Natural killer cell (primary cell): ENCODE measurements around the gene TCTN1. TPM values are rescaled to one million over a fixed set of nuclear protein-coding genes. Genes with fewer than 3 reads are reported as not detected.
A peak's percentile ranks its signal among the peaks of the same experiment; 100 is the strongest.

Source experiments
- ATAC-seq, 3 donors: fragments of 150-1000 bp in 2 of 3; fragments of 200-7000 bp in 1 of 3; cut with Tn5 transposase; 1 replicate in 1 of 3; 2 replicates in 2 of 3; pipeline ENCODE4 v1.10.0; 2021; ENCODE audit warnings: mild to moderate bottlenecking in 2 of 3, moderate library complexity in 2 of 3
- DNase-seq, 2 donors: peaks; one replicate each; pipeline versions ENCODE4 v3.0.0 to v3.0.0-alpha.2; 2013 to 2021; ENCODE audit warnings: mixed read lengths in 1 of 2
- H3K27ac ChIP-seq: one replicate; pipeline ENCODE4 v1.5.1; 2013; ENCODE audit warnings: mild to moderate bottlenecking, low read length
- H3K27me3 ChIP-seq: one replicate; pipeline ENCODE4 v1.6.1; 2013; ENCODE audit warnings: low read length; ENCODE audit not compliant: control insufficient read depth, insufficient read depth
- H3K36me3 ChIP-seq: one replicate; pipeline ENCODE4 v1.6.1; 2013; ENCODE audit warnings: low read length; ENCODE audit not compliant: control insufficient read depth, insufficient read depth
- H3K4me1 ChIP-seq: one replicate; pipeline ENCODE4 v1.6.1; 2013; ENCODE audit warnings: low read length; ENCODE audit not compliant: control insufficient read depth, insufficient read depth
- H3K4me3 ChIP-seq: one replicate; pipeline ENCODE4 v1.5.1; 2013; ENCODE audit warnings: low read length
- H3K9me3 ChIP-seq: one replicate; pipeline ENCODE4 v1.6.1; 2013; ENCODE audit warnings: low read length; ENCODE audit not compliant: control insufficient read depth, insufficient read depth
- H3K27ac Mint-ChIP-seq, 2 donors: one replicate each; pipeline ENCODE4 v1.8.0; 2022; ENCODE audit warnings: mild to moderate bottlenecking in 2 of 2, mixed read lengths in 2 of 2, moderate library complexity in 1 of 2
- H3K27me3 Mint-ChIP-seq, 2 donors: one replicate each; pipeline ENCODE4 v1.8.0; 2022; ENCODE audit warnings: low read depth in 2 of 2, mixed read lengths in 2 of 2
- H3K36me3 Mint-ChIP-seq: one replicate; pipeline ENCODE4 v1.8.0; 2022; ENCODE audit warnings: mixed read lengths
- H3K4me1 Mint-ChIP-seq, 2 donors: one replicate each; pipeline ENCODE4 v1.8.0; 2022; ENCODE audit warnings: mixed read lengths in 2 of 2
- H3K4me3 Mint-ChIP-seq: one replicate; pipeline ENCODE4 v1.8.0; 2022; ENCODE audit warnings: mild to moderate bottlenecking, moderate library complexity, mixed read lengths
- H3K9me3 Mint-ChIP-seq, 2 donors: one replicate each; pipeline ENCODE4 v1.8.0; 2022; ENCODE audit warnings: mixed read lengths in 2 of 2
- WGBS: methylation state at CpG from one replicate; pipeline ENCODE4 v1.1.7; 2013; ENCODE audit warnings: missing lambda C conversion rate; ENCODE audit not compliant: insufficient coverage; 5-methylcytosine and 5-hydroxymethylcytosine counted together
- intact Hi-C: fragments of 100-400 bp; cut with micrococcal nuclease; formaldehyde crosslinking; loops from one replicate; pipeline ENCODE4 v1.14.2; 2022
- total RNA-seq, 4 donors: library from RNA; stranded (reverse); fragments of 120-200 nt in 1 of 4; gene quantifications; one replicate each; pipeline versions ENCODE4 v1.2.3 to v1.2.4, GENCODE V29; 2013 to 2022
- TF ChIP-seq, protein P1 (sequence below): fragments of 200-600 bp; IDR thresholded peaks from one replicate; pipeline ENCODE4 v1.8.0; 2022; ENCODE audit warnings: antibody characterized with exemption

The TCTN1 gene
- total RNA-seq, 3 donors from 2014 or later (not counting 1 experiment from before 2014, with no cell fraction given), result 4.3 to 6.6 (median 5.2) TPM

DNA sequence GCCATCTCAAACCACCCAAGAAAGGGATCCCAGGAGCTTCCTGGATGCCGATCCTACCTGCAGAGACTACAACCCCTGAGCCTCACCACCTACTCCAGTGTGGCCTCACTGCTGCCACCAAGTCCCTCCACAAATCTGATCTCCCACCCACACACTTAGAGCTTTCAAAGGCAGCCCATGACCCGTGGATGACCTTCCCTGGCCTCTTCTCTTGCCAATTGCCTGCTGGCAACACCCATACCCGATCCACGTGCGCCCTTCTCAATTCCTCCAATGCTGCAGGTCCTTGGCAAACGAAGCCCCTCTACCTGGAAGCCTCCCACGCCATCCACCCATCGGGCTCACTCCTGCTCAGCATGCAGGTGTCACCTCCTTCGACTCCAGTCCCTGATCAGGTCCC lies 44.3 kb downstream of the TCTN1 start:
- peaks cover 10% of the 10 kb centered on the region for H3K36me3 ChIP-seq
- H3K27me3 Mint-ChIP-seq, result no peaks in the 10 kb centered on the region
- H3K36me3 Mint-ChIP-seq, result no peaks in the 10 kb centered on the region
- intact Hi-C loops, result no loop called here
- no peak overlapping the region for H3K4me3 ChIP-seq
- no peak overlapping the region for H3K27ac ChIP-seq
- ATAC-seq (no peak), DNase-seq (no peak)
- H3K9me3 Mint-ChIP-seq, result no peaks in the 10 kb centered on the region
- H3K4me3 Mint-ChIP-seq, result no peak overlapping the region
- no peaks in the 10 kb centered on the region for H3K9me3 ChIP-seq
- H3K4me1 Mint-ChIP-seq, result peaks cover 37% of the 10 kb centered on the region in 2 donors
- TF ChIP-seq, protein P1, sequence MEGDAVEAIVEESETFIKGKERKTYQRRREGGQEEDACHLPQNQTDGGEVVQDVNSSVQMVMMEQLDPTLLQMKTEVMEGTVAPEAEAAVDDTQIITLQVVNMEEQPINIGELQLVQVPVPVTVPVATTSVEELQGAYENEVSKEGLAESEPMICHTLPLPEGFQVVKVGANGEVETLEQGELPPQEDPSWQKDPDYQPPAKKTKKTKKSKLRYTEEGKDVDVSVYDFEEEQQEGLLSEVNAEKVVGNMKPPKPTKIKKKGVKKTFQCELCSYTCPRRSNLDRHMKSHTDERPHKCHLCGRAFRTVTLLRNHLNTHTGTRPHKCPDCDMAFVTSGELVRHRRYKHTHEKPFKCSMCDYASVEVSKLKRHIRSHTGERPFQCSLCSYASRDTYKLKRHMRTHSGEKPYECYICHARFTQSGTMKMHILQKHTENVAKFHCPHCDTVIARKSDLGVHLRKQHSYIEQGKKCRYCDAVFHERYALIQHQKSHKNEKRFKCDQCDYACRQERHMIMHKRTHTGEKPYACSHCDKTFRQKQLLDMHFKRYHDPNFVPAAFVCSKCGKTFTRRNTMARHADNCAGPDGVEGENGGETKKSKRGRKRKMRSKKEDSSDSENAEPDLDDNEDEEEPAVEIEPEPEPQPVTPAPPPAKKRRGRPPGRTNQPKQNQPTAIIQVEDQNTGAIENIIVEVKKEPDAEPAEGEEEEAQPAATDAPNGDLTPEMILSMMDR, result no peak
- peaks cover 27% of the 10 kb centered on the region for H3K4me1 ChIP-seq
- H3K27me3 ChIP-seq, result no peaks in the 10 kb centered on the region
- peak overlapping the region; percentile 93 to 96 for H3K27ac Mint-ChIP-seq
- WGBS, result 86% methylated on average over 9 of the region's 9 CpGs

DNA sequence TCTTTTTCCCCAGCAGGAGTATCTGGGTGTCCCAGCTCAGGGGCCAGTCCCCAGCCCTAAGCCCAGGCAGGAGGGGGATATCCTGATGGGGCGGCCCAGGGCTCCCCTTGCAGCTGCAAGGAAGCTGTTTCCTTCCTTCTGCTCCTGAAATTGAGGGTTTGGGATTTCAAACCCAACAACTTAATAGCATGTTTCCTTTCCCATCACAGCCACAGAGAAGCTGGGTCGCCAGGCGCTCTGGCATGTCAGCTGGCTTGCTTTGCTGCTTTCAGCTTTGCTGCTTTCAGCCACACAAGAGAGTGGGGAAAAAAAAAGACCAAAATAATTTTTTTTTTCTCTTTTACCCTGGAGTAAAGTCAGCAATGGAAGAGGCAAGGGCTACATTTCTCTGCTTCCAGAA lies 44.9 kb downstream of the TCTN1 start:
- H3K4me3 Mint-ChIP-seq, result no peak overlapping the region
- H3K9me3 ChIP-seq, result no peaks in the 10 kb centered on the region
- H3K27me3 Mint-ChIP-seq, result no peaks in the 10 kb centered on the region
- H3K4me1 Mint-ChIP-seq, result peaks cover 37% of the 10 kb centered on the region in 2 donors
- H3K27ac Mint-ChIP-seq, result peak overlapping the region; percentile 93 to 96
- no peak overlapping the region for H3K27ac ChIP-seq
- H3K36me3 Mint-ChIP-seq, result no peaks in the 10 kb centered on the region
- no peak overlapping the region for H3K4me3 ChIP-seq
- intact Hi-C loops, result no loop called here
- 90% methylated on average over 3 of the region's 3 CpGs for WGBS
- peaks cover 27% of the 10 kb centered on the region for H3K4me1 ChIP-seq
- TF ChIP-seq, protein P1, result no peak
- ATAC-seq (no peak), DNase-seq (no peak)
- no peaks in the 10 kb centered on the region for H3K9me3 Mint-ChIP-seq
- H3K27me3 ChIP-seq, result no peaks in the 10 kb centered on the region
- H3K36me3 ChIP-seq, result peaks cover 10% of the 10 kb centered on the region

DNA sequence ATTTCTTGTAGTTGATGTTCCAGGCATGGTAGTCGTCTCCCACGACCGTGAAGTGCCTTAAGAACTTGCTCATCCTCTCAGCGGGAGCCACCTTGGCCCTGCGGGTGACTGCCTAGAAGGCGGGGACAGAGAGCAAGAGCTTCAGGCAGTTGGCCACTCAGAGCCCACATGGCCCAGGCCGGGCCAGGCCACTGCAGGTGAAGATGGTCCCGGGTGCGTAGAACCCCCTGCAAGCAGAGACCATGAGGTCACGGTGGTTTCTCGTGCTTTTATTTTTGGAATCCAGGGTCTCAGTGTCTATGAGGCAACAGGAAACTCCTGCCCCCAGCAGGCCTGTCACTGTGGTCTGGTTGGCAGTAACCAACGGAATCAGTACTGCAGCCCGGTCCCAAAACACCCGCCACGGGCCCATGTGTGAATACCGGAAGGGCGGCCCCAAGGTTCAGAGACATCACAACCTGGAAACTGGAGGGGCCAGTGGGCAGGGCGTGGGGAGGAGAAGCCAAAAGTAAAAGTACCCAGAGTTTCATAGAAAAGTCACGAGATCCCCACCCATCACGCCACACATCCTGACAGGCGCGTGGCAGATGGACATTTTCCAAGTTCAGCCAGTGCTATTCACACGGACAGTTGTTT lies 47.5 kb downstream of the TCTN1 start:
- peaks cover 11% of the 10 kb centered on the region for H3K36me3 ChIP-seq
- peak overlapping the region; percentile 76 for H3K4me3 Mint-ChIP-seq
- H3K27ac Mint-ChIP-seq, result peak overlapping the region; percentile 93 to 96
- no peak overlapping the region for H3K4me3 ChIP-seq
- DNase-seq (peak; percentile 72 to 74), ATAC-seq (peak; percentile 89 to 90 (median 89))
- peaks cover 13% of the 10 kb centered on the region for H3K36me3 Mint-ChIP-seq
- H3K27me3 ChIP-seq, result no peaks in the 10 kb centered on the region
- 7% methylated on average over 23 of the region's 23 CpGs for WGBS
- intact Hi-C loops, result loop anchor here (1.0 kb wide), 1 partner anchor 28 kb away; the partner anchor contains the start of gene HVCN1
- H3K27me3 Mint-ChIP-seq, result no peaks in the 10 kb centered on the region
- H3K4me1 ChIP-seq, result peaks cover 27% of the 10 kb centered on the region
- H3K9me3 ChIP-seq, result peaks cover 10% of the 10 kb centered on the region
- TF ChIP-seq, protein P1, result no peak
- H3K27ac ChIP-seq, result peak overlapping the region; percentile 80
- peaks cover 0 to 3% of the 10 kb centered on the region in 2 donors for H3K9me3 Mint-ChIP-seq
- H3K4me1 Mint-ChIP-seq, result peaks cover 38 to 40% of the 10 kb centered on the region in 2 donors

DNA sequence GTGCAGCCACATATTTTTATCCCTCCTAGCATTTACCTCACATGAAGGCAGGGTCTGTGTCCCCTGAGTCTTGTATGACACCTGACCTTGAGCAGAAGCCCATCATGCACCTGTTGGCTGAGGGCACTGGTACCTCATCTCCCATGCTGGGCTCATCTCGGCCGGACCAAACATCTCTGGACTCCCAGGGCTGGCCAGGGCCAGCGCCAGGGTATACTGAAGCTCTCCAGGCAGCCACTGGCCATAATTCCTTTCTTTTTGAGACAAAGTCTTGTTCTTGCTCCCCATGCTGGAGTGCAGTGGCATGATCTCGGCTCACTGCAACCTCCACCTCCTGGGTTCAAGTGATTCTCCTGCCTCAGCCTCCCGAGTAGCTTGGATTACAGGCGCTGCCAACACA lies 53.0 kb downstream of the TCTN1 start:
- Mint-ChIP-seq H3K4me3 (no peak overlapping the region), H3K9me3 (peaks cover 0 to 7% of the 10 kb centered on the region in 2 donors), H3K27ac (peak overlapping the region in 1 of 2 donors; percentile 4), H3K36me3 (peaks cover 18% of the 10 kb centered on the region), H3K4me1 (peaks cover 44% of the 10 kb centered on the region in 2 donors), H3K27me3 (no peaks in the 10 kb centered on the region)
- H3K27ac ChIP-seq, result no peak overlapping the region
- no peak for ATAC-seq
- WGBS, result 90% methylated on average over 6 of the region's 6 CpGs
- H3K9me3 ChIP-seq, result peaks cover 10% of the 10 kb centered on the region
- intact Hi-C loops, result no loop called here
- no peak for DNase-seq
- peaks cover 9% of the 10 kb centered on the region for H3K36me3 ChIP-seq
- H3K27me3 ChIP-seq, result no peaks in the 10 kb centered on the region
- no peak overlapping the region for H3K4me3 ChIP-seq
- H3K4me1 ChIP-seq, result peaks cover 56% of the 10 kb centered on the region
- TF ChIP-seq, protein P1, result no peak
